Frontal cortex (tissue), 4 donors: ENCODE measurements around the gene XCL1. TPM values are rescaled to one million over a fixed set of nuclear protein-coding genes. Genes with fewer than 3 reads are reported as not detected.
"Not testable (repeated sequence)": the region's sequence is repeated elsewhere in the genome, so short reads cannot be mapped to it uniquely, and the experiment has no call there.

ENCODE experiments used
- DNase-seq, 2 donors: peaks; one replicate each; pipeline ENCODE4 v3.0.0; 2012; ENCODE audit warnings: low spot score in 2 of 2
- FAIRE-seq: peaks from 2 replicates; lab custom pipeline; 2012; peaks lifted over from hg19 to GRCh38; lab: Jason Lieb, UNC
- total RNA-seq: library from RNA; depleted of rRNA; stranded (reverse); fragments of >200 nt; gene quantifications from one replicate; pipeline ENCODE4 v1.2.3, GENCODE V29; 2014
- donor health status: control.
- donor health status: control.
- donor health status: control.

XCL1 gene, protein sequence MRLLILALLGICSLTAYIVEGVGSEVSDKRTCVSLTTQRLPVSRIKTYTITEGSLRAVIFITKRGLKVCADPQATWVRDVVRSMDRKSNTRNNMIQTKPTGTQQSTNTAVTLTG
- not detected for total RNA-seq

DNA sequence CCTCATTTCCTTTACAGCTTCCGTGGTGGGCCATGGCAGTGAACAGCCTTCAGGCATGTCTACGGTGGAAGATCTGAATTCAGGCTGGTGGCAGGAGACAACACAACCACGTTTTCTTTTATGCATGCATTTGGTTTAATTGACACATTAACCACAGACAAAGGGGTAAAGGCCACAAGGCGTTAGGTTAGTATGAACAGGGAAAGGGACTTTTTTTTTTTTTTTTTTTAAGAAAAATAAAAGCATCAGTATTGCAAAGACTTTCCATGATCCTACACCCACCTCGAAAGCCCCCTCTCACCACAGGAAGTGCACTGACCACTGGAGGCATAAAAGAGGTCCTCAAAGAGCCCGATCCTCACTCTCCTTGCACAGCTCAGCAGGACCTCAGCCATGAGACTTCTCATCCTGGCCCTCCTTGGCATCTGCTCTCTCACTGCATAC is at the start of gene XCL1:
Gene XCL1 (plus strand): TSS at position 361 of the 444 bp plus-strand sequence. CDS start 33 bp downstream, at position 394.
- DNase-seq, FAIRE-seq: not testable (repeated sequence)

DNA sequence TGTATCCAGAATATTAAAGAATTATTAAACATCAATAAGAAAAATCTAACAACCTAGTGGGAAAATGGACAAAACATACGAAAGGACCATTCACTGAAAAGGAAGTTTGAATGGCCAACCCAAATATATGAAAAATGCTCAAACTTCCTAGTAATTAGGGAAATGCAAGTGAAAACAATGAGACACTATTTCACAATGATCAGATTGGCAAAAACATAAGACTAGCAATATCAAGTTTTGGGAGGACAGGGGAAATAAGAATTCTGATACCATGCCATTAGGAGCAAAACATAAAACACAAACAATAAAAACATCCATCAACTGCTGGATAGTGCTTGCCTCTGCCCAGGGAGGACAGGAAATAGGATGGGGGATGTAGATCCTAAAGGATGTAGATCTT is 46.9 kb upstream of the XCL1 start:
- FAIRE-seq (no peak), DNase-seq (no peak)

DNA sequence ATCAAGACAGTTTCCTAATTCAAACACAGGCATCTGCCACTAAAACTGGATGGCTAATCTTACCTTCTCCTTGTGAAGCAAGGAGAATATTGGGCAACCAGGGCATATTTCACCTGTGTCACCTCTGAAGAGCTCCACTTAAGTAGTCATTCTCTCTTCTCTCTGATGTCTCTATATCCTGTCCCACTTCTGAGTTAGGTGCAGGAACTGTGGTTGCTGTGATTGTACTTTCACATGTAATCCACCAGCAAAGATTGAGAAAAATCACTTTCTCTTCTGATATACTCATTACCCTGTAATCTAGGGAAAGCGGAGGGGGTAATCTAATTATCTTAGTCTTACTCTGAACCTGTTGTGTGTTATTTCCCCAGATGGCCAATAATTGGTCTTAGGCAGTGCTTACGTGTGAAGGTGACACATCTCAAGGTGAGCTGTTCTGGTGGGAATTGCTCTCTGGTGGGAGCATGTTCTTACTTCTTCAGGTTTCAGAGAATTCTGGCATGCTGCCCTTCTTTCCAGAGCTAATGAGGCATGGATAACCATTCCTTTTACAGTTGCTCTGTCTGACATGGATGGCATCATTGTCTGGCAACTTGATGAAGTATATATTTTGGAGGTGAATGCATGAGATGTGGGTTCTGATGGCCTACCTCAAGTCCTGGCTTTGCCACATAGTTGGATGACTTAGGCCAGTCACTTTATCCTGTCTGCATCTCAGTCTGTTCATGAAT is 44.6 kb upstream of the XCL1 start:
- no peak for DNase-seq
- FAIRE-seq, result no peak

DNA sequence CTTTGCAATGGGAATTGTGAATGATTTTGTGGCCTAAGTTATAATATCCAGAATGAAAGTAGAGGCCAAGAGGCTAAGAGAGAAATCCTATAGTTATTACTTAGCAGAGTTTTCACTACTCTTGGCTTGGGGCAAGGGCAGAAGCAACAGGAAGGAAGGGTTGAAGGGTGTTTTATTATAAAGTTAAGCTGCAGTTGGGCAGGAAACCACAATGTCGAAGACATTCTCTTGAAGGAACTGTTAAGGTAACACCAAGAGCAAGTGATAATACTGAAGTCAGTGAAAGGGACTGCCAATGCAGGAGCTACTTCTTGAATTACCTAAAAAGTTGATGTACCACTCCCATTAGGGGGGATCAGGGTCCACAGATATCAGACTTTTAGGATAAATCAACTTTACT is 40.9 kb upstream of the XCL1 start:
- DNase-seq (no peak), FAIRE-seq (no peak)

DNA sequence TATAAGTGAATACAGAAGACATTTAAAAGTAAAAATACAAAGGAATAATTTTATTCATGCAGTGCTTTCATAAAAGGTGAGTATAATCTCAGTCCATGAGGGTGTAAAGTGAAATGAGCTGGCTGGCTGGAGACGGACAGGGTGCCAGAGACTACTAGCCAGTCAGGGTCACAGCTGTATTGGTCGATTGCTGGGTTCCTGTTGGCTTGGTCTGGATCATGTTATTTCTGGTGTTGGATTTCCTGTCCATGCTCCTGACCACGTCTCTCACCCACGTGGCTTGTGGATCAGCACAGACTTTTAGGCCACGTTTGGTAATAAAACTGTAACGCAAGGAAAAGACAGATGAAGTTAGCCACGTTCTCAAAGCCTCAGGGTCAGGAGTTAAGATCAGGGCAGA is 35.6 kb upstream of the XCL1 start:
- not testable (repeated sequence) for FAIRE-seq, DNase-seq

DNA sequence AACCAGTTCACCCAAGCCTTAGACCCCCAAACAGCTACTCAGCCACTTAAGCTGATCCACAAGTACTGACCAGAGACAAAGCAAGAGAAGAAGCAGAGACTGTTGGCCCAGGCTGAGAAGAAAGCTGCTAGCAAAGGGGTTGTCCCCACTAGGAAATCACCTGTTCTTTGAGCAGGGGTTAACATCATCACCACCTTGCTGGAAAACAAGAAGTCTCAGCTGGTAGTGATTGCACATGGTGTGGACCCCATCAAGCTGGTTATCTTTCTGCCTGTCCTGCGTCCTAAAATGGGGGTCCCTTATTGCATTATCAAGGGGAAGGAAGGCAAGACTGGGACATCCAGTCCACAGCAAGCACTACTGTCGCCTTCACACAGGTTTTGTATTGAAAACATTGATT is 33.4 kb upstream of the XCL1 start:
- DNase-seq, FAIRE-seq: not testable (repeated sequence)

DNA sequence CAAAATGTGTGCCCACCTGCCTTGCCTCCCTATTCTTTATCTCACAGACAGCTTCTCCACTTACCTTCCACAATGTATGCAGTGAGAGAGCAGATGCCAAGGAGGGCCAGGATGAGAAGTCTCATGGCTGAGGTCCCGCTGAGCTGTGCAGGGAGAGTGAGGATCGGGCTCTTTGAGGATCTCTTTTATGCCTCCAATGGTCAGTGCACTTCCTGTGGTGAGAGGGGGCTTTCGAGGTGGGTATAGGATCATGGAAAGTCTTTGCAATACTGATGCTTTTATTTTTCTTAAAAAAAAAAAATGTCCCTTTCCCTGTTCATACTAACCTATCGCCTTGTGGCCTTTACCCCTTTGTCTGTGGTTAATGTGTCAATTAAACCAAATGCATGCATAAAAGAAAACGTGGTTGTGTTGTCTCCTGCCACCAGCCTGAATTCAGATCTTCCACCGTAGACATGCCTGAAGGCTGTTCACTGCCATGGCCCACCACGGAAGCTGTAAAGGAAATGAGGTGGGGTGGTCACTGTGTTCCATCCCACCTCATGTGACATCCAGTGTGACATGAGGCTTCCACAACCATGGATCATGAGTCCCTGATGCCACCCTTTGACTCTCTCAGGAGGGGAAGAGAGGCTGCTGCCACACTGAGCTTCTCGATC is 32.4 kb upstream of the XCL1 start, which contains the start of gene XCL2:
Gene XCL2 (minus strand): TSS at position 158 of the 659 bp plus-strand sequence. CDS start 33 bp downstream, at position 125.
- DNase-seq, FAIRE-seq: not testable (repeated sequence)

DNA sequence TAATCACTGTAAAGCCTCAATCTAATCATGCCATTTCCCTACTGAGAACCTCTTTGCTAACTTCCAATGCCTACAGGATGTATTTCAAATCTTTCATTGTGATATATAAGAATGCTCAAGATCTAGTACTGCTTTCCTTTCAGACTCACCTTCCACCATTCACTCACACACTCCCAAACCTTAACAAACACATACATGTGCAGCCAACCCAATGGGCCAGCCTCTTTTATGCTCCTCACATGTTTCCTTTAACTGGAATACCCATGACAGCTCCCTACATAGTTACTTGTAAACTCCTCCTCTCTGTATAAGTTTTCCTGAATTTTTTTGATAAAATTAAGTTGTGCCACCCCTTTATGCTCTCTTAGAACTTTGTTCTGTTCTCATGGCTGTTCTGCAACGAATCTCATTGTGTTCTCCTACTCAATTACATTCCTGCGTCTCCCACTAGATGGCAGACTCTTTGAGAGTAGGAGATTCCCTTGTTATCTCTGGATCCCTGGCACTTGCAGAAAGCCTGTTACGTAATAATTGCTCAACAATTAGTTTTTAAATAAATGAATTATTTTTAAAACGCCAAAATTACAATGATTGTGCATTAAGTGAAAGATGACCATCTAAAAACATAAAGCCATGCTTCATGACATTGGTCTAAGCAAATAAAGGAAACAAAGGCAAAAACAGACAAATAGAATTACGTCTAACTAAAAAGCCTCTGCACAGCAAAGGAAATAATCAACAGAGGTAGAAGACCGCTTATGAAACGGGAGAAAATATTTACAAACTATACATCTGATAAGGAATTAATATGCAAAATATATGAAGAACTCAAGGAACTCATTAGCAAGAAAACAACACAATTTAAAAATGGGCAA is 30.5 kb upstream of the XCL1 start:
- FAIRE-seq, DNase-seq: not testable (repeated sequence)

DNA sequence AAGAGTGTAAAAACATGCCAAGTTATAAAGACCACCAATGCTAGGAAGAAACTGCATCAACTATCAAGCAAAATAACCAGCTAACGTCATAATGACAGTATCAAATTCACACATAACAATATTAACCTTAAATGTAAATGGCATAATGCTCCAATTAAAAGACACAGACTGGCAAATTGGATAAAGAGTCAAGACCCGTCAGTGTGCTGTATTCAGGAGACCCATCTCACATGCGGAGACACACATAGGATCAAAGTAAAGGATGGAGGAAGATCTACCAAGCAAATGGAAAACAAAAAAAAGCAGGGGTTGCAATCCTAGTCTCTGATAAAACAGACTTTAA is 29.9 kb upstream of the XCL1 start:
- not testable (repeated sequence) for FAIRE-seq, DNase-seq

DNA sequence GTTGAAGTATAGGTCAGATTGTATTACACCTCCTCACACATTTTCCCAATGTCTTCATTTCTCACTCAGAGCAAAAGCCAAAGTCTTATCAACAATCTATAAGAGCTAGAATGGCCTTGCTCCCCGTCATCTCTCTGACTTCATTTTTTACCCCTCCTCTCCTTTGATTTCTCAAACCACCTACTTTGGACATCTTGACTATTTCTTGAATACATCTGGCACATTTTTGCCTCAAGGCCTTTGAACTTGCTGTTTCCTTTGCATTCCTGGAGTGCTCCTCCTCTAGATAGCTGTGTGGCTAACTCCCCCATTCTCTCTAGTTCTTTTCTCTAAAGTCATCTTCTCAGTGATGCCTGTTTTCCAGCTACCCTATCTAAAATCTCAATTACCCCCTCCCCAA is 25.4 kb upstream of the XCL1 start:
- no peak for DNase-seq
- no peak for FAIRE-seq

DNA sequence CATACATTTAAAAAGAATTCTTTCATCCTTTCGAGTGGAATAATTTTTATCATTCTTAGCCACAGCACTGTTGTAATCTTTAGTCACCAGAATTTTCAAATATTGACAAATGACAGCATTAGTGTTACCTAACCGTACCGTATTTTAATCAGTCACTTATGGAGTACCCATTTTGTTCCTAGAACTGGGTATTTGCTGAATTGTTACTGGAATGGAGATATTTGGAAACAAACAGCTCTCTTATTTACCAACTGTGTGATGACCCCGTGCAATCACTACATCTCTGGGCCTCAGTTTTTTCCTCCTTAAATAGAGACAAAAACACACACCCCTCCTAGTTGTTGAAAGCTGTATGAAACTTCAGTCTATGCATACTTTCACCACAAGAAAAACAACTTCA is 24.7 kb upstream of the XCL1 start:
- no peak for FAIRE-seq
- no peak for DNase-seq

DNA sequence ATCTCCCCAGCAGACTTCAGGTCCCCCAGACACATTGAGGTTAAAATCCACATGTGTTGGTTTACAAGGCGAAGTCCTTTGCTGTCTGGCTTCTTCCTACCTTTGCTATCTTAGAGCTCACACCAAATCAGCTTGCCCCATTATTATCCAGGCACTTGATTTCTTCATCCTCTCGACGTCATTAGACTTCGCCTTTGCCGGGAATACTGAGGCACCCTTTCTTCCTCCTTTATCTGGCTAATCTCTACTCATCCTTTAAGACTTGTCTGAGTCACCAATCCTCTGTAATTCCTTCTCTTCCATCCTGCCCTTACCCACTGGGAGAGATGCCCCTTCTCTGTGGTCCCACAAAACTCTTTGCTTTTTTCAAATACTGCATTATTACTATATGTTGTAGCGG is 23.4 kb upstream of the XCL1 start:
- no peak for FAIRE-seq
- DNase-seq, result no peak

DNA sequence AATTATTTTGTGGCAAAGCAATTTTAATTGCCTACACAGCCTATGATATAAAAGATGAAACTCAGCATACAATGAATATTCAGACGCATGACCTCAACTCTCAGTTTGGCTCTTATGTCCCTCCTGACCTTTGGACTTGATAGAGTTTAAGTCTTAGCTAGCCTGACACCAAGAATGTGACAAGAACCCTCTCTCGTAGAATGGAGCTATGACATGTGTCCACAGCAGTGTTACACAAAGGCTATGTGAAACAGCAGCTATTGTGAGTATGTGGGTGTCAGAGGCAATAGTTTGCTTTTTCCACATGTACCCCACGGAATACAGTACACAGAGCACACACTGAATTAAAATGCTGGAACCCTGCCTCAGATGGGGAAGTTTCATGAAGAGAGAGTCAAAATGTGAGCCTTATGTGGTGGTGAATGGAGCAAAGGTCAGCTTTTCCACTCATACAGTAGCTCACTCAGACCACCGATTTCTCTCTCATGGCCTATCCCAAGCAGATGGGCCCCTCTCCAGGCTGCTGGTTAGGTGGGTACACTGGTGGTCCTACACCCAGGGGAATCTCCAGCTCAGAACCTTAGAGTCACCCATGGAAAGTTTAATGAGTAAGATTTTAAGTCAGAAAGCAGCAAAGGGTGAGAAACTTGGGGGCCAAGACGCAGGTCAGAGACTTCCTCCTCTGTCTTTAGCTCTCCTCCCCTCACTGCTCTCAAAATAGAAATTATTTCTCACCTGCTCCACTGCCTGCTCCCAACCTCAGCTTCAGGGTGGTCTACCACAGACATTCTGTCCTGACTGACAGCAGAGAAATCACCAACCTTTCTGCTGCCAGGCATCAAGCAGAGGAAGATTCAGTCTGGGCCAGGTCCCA is 22.5 kb upstream of the XCL1 start:
- DNase-seq (no peak), FAIRE-seq (no peak)

DNA sequence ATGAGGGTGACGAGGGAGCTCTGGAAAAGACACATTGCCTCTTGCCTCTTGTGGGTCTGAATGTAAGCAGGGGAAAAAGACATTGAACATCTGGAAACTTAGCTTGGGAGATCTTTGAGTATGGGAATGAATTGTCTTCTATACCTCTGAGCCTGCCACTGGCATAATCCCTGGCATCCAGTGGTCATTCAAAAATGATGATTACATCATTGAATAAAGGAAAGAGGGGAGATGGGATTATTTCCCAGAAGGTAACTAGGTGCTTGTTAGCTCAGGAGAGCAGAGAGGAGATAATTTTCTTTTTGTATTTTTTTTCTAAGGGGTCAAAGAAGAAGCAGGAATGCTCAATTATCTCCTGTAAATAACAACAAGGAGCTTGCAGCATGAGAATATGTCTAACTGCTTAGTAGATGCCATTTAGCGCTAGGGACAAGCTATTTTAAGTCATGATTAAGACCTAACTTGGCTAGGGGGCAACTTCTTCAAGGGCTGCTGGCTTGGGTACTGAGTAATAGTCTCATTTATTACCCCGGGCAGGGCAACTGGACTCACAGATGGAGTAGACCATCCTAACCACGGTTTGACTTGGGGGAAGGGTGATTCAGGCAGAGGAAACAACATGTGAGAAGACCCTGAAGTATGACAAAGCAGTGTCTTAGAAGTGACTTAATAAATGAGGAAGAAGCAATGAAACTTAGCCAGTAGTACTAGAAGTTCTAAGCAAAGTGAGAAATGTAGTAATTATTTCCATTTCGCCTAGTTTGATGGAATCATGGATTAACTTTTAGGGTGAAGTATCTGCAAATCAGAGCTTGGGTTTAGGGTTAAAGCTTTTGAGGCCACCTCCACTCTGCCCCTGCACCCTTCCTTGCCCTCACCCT is 21.6 kb upstream of the XCL1 start:
- FAIRE-seq, result no peak
- DNase-seq, result no peak

DNA sequence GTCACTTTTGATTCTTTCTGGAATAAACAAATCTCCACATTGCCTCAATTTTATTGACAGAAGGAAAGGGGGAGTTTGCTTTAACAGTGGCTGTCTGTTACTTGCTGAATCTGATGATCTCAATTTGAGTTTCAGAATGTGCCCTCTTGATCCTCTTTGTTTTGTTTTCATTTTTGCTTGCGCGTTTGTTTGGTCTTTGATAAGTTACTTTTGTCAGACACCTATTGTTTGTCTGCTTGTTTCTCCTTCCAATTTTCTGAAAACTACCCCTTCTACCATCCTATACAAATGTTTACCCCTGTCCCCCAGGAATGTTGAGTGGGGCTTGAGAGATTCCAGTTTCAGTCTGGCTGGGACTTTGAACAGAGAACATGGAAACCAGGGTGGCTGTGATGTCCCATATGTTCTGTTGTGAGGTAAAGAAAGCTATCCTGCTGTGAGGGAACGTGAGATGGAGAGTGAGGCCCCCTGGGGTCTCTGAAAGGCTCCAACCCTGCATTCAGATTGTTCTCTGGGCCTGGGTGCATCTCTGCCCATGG is 20.8 kb upstream of the XCL1 start:
- no peak for FAIRE-seq
- no peak for DNase-seq

DNA sequence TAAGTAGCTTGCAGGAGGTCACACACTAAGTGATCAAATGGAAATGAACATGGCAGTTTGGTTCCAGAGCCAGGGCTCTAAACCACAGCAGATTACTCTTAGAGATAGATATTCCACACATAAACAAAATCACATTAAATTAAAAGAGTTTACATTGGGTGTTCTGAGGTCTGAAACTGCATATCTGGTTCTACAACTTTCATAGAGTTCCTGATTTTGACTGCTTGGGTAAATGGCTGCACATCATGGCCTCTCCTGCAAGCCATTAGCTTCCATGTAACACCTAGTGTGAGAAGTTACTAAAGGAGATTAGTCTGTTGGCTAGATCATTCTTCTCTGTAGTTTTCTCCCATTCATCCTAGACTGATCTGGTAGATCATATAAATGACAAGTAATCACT is 19.8 kb upstream of the XCL1 start:
- no peak for DNase-seq
- FAIRE-seq, result no peak

DNA sequence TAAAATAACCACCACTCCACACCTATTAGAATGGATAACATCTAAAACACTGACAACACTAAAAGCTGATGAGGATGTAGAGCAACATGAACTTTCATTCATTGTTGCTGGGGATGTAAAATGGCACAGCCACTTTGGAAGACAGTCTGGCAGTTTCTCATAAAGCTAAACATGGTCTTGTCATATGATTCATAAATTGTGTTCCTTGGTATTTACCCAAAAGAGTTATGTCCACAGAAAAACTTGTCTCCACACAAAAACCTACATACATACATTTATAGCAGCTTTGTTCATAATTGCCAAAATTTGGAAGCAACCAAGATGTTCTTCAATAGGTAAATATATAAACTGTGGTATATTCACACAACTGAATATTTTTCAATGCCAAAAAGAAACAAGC is 16.0 kb upstream of the XCL1 start:
- DNase-seq (no peak), FAIRE-seq (no peak)

DNA sequence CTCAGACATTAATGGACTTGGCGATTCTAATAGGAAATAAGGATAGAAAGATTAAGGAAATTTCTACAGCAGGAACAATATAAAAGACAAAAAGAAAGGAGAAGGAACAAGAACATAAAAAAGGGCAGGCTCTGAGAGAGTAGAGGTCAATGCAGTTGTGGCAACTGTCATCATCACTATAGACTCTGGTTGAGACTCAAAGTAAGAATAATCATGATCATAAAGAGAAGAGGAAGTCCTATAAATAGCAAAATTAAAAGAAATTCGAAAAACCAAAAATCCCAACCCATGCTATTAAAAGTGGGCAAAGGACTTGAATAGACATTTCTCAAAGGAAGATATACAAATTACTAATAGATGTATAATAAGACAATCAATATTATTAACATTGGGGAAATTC is 14.4 kb upstream of the XCL1 start:
- FAIRE-seq (no peak), DNase-seq (no peak)
